Germinal center (tissue), 1 donor: ENCODE measurements around the gene DNTT.
"Not testable (repeated sequence)": the region's sequence is repeated elsewhere in the genome, so short reads cannot be mapped to it uniquely, and the experiment has no call there.

Experiments used
- DNase-seq: peaks from one replicate; pipeline ENCODE4 v3.0.0; 2012; ENCODE audit warnings: mixed read lengths, low spot score

The DNTT gene

GRCh38 chr10:96276426-96276825, 27.8 kb upstream of the DNTT start:
- no peak for DNase-seq

GRCh38 chr10:96276831-96277230, 27.4 kb upstream of the DNTT start:
- DNase-seq, result no peak

- DNase-seq, result no peak
Observed at GRCh38 chr10:96279191-96279641, 25.0 kb upstream of the DNTT start.

- no peak for DNase-seq
Observed at GRCh38 chr10:96280859-96281258, 23.4 kb upstream of the DNTT start.

GRCh38 chr10:96281444-96282029, 22.7 kb upstream of the DNTT start:
- no peak for DNase-seq

- DNase-seq, result no peak
Observed at GRCh38 chr10:96283351-96283750, 20.9 kb upstream of the DNTT start.

- DNase-seq, result no peak
Observed at GRCh38 chr10:96283756-96284155, 20.5 kb upstream of the DNTT start.

GRCh38 chr10:96285331-96285752, 18.9 kb upstream of the DNTT start:
- no peak for DNase-seq

- peak; percentile 43 for DNase-seq
Observed at GRCh38 chr10:96287392-96288105, 16.7 kb upstream of the DNTT start.

- DNase-seq, result peak; percentile 59
Observed at GRCh38 chr10:96288151-96288621, 16.0 kb upstream of the DNTT start.

- DNase-seq, result no peak
Observed at GRCh38 chr10:96289218-96289910, 14.9 kb upstream of the DNTT start.

- peak; percentile 19 for DNase-seq
Observed at GRCh38 chr10:96290368-96291133, 13.7 kb upstream of the DNTT start.

GRCh38 chr10:96292971-96293920, 11.0 kb upstream of the DNTT start:
- peak; percentile 55 for DNase-seq

- no peak for DNase-seq
Observed at GRCh38 chr10:96295475-96295874, 8.8 kb upstream of the DNTT start.

- no peak for DNase-seq
Observed at GRCh38 chr10:96297486-96297885, 6.7 kb upstream of the DNTT start.

- DNase-seq, result no peak
Observed at GRCh38 chr10:96298362-96298761, 5.9 kb upstream of the DNTT start.

GRCh38 chr10:96299383-96299782, 4.9 kb upstream of the DNTT start:
- no peak for DNase-seq

- no peak for DNase-seq
Observed at GRCh38 chr10:96301616-96302015, 2.6 kb upstream of the DNTT start.

GRCh38 chr10:96305019-96305418, 785 bp downstream of the DNTT start:
- no peak for DNase-seq

- DNase-seq, result peak; percentile 65
Observed at GRCh38 chr10:96306516-96306915, 2.3 kb downstream of the DNTT start.

GRCh38 chr10:96308854-96309253, 4.6 kb downstream of the DNTT start:
- DNase-seq, result not testable (repeated sequence)
